ENCODE measurements around the gene PICK1. TPM values are rescaled to one million over a fixed set of nuclear protein-coding genes. Genes with fewer than 3 reads are reported as not detected.

Gene PICK1
- total and polyA plus RNA-seq, 8 donors = 12.5 to 55.0 (median 23.3) TPM

DNA sequence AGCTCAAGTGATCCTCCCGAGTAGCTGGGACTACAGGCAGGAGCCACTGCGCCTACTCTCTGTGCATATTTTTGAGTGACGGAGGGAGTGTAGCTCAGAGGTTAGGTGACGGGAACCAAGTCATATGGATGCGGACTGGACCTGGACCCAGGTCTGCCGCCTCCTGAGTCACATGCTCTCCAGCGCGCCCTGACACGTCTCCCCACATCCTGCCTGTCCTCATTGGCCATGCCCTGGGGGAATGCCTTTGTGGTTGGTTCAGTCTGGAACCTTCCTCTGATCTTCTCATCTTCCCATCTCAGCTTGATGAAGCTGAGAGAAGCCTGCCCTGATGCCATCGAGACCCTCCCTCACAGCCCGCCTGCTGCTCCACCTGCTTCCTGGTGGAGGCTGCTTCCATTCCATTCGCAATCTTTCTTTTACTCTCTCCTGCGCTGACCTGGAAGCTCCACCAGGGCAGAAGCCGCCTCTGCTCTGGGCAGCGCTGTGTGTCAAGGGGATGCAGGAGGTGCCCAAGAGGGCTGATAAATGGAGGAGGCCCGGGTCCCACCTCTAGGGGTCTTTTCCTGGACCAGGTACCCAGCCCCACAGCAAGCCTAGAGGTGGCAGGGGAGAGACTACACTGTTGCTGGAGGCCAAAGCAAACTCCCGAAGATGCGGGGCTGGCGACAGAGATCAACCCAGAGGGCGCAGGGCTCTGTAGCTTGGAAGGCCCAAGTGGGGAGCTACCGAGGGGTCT, 67.2 kb downstream of the PICK1 start:
- TF ChIP-seq, protein P1, sequence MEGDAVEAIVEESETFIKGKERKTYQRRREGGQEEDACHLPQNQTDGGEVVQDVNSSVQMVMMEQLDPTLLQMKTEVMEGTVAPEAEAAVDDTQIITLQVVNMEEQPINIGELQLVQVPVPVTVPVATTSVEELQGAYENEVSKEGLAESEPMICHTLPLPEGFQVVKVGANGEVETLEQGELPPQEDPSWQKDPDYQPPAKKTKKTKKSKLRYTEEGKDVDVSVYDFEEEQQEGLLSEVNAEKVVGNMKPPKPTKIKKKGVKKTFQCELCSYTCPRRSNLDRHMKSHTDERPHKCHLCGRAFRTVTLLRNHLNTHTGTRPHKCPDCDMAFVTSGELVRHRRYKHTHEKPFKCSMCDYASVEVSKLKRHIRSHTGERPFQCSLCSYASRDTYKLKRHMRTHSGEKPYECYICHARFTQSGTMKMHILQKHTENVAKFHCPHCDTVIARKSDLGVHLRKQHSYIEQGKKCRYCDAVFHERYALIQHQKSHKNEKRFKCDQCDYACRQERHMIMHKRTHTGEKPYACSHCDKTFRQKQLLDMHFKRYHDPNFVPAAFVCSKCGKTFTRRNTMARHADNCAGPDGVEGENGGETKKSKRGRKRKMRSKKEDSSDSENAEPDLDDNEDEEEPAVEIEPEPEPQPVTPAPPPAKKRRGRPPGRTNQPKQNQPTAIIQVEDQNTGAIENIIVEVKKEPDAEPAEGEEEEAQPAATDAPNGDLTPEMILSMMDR (IDR thresholded peaks at IDR 0.05) = no peak
- Histone ChIP-seq H3K4me3 (no peak overlapping the region), H3K9me3 (no peaks in the 10 kb centered on the region), H3K27ac (no peak overlapping the region), H3K4me1 (no peaks in the 10 kb centered on the region), H3K36me3 (no peaks in the 10 kb centered on the region), H3K27me3 (no peaks in the 10 kb centered on the region)
- 92% methylated on average over 21 of the region's 21 CpGs for WGBS, 2 donors
- no peak for DNase-seq
- intact Hi-C loops (cut with DNase I) = no loop called here
- ATAC-seq = no peak
- FAIRE-seq = no peak

DNA sequence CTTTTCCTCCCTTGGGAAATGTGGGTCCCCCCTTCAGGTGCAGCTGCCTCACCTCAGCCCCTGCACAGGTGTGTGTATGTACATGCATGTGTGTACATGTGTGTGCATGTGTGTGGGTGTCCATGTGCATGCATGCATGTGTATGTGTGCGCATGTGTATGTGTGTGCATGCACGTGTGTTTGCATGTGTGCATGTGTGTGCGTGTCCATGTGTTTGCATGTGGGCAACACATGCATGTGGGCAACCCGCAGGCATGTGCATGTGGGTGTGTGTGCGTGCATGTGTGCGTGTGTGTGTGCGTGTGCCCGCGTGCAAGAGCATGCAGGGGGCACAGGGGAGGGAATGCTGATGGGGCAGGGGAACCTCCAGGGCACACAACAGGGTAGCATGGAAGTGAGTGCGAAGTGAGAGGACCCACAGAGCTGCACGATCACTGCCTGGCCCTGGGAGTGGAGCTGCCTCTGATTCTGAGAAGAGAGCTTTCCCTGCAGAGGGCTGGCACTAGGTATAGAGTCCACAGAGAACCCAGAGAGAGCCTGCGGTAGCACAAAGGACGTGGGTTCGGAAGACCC, 67.9 kb downstream of the PICK1 start:
- H3K27ac ChIP-seq = no peak overlapping the region
- no peak for ATAC-seq
- no peaks in the 10 kb centered on the region for H3K36me3 ChIP-seq
- WGBS, 2 donors = 94 to 96% methylated on average over 14 of the region's 14 CpGs
- no peak overlapping the region for H3K4me3 ChIP-seq
- no peaks in the 10 kb centered on the region for H3K27me3 ChIP-seq
- TF ChIP-seq, protein P1 (IDR thresholded peaks at IDR 0.05) = no peak
- no peaks in the 10 kb centered on the region for H3K4me1 ChIP-seq
- no peak for DNase-seq
- H3K9me3 ChIP-seq = no peaks in the 10 kb centered on the region
- intact Hi-C loops (cut with DNase I) = no loop called here
- no peak for FAIRE-seq

Other genes starting within 250 kb of the PICK1 start
- gene GCAT, start 249.5 kb upstream of the PICK1 start, total RNA-seq = 10 to 100 TPM; 27.1 to 54.8 (median 37.8) TPM
- 10 to 100 TPM; 30.9 to 62.7 TPM for gene GCAT, start 249.5 kb upstream of the PICK1 start, polyA plus RNA-seq
- under 1 TPM in 4 of 6 donors, not detected in 2; 0.19 to 0.75 (median 0.42) TPM for gene GALR3, start 234.0 kb upstream of the PICK1 start, total RNA-seq
- gene GALR3, start 234.0 kb upstream of the PICK1 start, polyA plus RNA-seq = under 1 TPM in 1 of 2 donors, not detected in 1; 0.65 TPM
- 10 to 100 TPM; 11.4 to 18.1 (median 15.2) TPM for gene ANKRD54, start 213.1 kb upstream of the PICK1 start, total RNA-seq
- gene ANKRD54, start 213.1 kb upstream of the PICK1 start, polyA plus RNA-seq = 10 to 100 TPM; 22.6 to 24.0 TPM
- gene EIF3L, start 208.0 kb upstream of the PICK1 start, total RNA-seq = 100 to 1,000 TPM; 267 to 412 (median 348) TPM
- 100 to 1,000 TPM; 162 to 242 TPM for gene EIF3L, start 208.0 kb upstream of the PICK1 start, polyA plus RNA-seq
- 10 to 100 TPM; 16.5 to 22.3 (median 19.3) TPM for gene MICALL1, start 151.1 kb upstream of the PICK1 start, total RNA-seq
- gene MICALL1, start 151.1 kb upstream of the PICK1 start, polyA plus RNA-seq = 10 to 100 TPM in 1 of 2 donors, 1 to 10 TPM in 1; 8.8 to 19.5 TPM
- under 1 TPM in 4 of 6 donors, not detected in 2; 0.09 to 0.31 (median 0.22) TPM for gene C22orf23, start 103.8 kb upstream of the PICK1 start, total RNA-seq
- under 1 TPM; 0.38 to 0.68 TPM for gene C22orf23, start 103.8 kb upstream of the PICK1 start, polyA plus RNA-seq
- gene POLR2F, start 103.7 kb upstream of the PICK1 start, total RNA-seq = 10 to 100 TPM; 21.2 to 32.5 (median 27.7) TPM
- 10 to 100 TPM; 61.9 to 74.5 TPM for gene POLR2F, start 103.7 kb upstream of the PICK1 start, polyA plus RNA-seq
- under 1 TPM; 0.06 to 0.67 (median 0.18) TPM for gene SOX10, start 72.8 kb upstream of the PICK1 start, total RNA-seq
- gene SOX10, start 72.8 kb upstream of the PICK1 start, polyA plus RNA-seq = under 1 TPM; 0.38 to 0.96 TPM
- under 1 TPM in 1 of 6 donors, not detected in 5; 0.06 TPM for gene SLC16A8, start 26.8 kb downstream of the PICK1 start, total RNA-seq
- gene SLC16A8, start 26.8 kb downstream of the PICK1 start, polyA plus RNA-seq = under 1 TPM; 0.05 to 0.57 TPM
- 1 to 10 TPM in 2 of 6 donors, under 1 TPM in 4; 0.56 to 1.9 (median 0.95) TPM for gene BAIAP2L2, start 53.3 kb downstream of the PICK1 start, total RNA-seq
- gene BAIAP2L2, start 53.3 kb downstream of the PICK1 start, polyA plus RNA-seq = 10 to 100 TPM in 1 of 2 donors, 1 to 10 TPM in 1; 3.6 to 13.8 TPM
- 10 to 100 TPM in 5 of 6 donors, 1 to 10 TPM in 1; 8.7 to 47.0 (median 21.3) TPM for gene PLA2G6, start 124.4 kb downstream of the PICK1 start, total RNA-seq
- 100 to 1,000 TPM; 107 to 109 TPM for gene PLA2G6, start 124.4 kb downstream of the PICK1 start, polyA plus RNA-seq
- 1 to 10 TPM; 3.4 to 8.9 (median 6.8) TPM for gene MAFF, start 144.6 kb downstream of the PICK1 start, total RNA-seq
- gene MAFF, start 144.6 kb downstream of the PICK1 start, polyA plus RNA-seq = 10 to 100 TPM; 10.6 to 16.7 TPM
- 10 to 100 TPM; 11.6 to 30.5 (median 18.6) TPM for gene TMEM184B, start 215.6 kb downstream of the PICK1 start, total RNA-seq
- gene TMEM184B, start 215.6 kb downstream of the PICK1 start, polyA plus RNA-seq = 10 to 100 TPM; 17.0 to 24.4 TPM